H1 (cell line): Measurements from ENCODE around the gene CYP1A2. TPM values are rescaled to one million over a fixed set of nuclear protein-coding genes. Genes with fewer than 3 reads are reported as not detected.

Source experiments
- polyA plus RNA-seq, 7 experiments: library from polyadenylated mRNA; depleted of rRNA in 3 of 7; stranded (reverse) in 5 of 7; unstranded in 2 of 7; fragments of >200 nt in 5 of 7; fragments of 200-250 nt in 2 of 7; gene quantifications; 1 replicate in 5 of 7; 2 replicates in 1 of 7; 4 replicates in 1 of 7; pipeline versions ENCODE4 v1.2.1 to v1.2.3, GENCODE V29; 2011 to 2013; ENCODE audit warnings: missing spikeins in 2 of 7, mixed read lengths in 2 of 7
- total RNA-seq: library from RNA; stranded (reverse); fragmentation: NEBNext Ultra II Directional; extraction: Animal tissue kit (Norgen Biotek cat#: 25700); gene quantifications from 2 replicates; pipeline ENCODE4 v1.2.1, GENCODE V29; 2021
- TF ChIP-seq, protein P1 (sequence below): IDR thresholded peaks from 2 replicates; pipeline ENCODE4 v1.6.1; 2012; ENCODE audit warnings: inconsistent platforms

Gene CYP1A2
- total and polyA plus RNA-seq, 2 of the 8 experiments (the other 6 are each of a cell fraction or from before 2014, with no cell fraction given), result not detected

- TF ChIP-seq, protein P1, sequence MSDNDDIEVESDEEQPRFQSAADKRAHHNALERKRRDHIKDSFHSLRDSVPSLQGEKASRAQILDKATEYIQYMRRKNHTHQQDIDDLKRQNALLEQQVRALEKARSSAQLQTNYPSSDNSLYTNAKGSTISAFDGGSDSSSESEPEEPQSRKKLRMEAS, result peak; percentile 47; the same call in 1 of the 2 replicates
Observed at GRCh38 chr15:74768771-74769342, 20.2 kb downstream of the CYP1A2 start (continued).
